Left renal pelvis (tissue), 4 donors: ENCODE data around the gene UPK1B. TPM values are rescaled to one million over a fixed set of nuclear protein-coding genes. Genes with fewer than 3 reads are reported as not detected.
"Not testable (repeated sequence)": the region's sequence is repeated elsewhere in the genome, so short reads cannot be mapped to it uniquely, and the experiment has no call there.

Experiments
- DNase-seq, 4 donors: peaks; one replicate each; pipeline ENCODE4 v3.0.0-alpha.2; 2013; ENCODE audit warnings: low read depth in 4 of 4, low spot score in 3 of 4
- polyA plus RNA-seq, 4 donors: library from polyadenylated mRNA; unstranded; fragments of 120-200 nt; gene quantifications; one replicate each; pipeline ENCODE4 v1.2.1, GENCODE V29; 2013; ENCODE audit not compliant: insufficient read length in 4 of 4

The UPK1B gene
- polyA plus RNA-seq, 4 donors: 0.26 to 18.9 (median 9.1) TPM

DNA sequence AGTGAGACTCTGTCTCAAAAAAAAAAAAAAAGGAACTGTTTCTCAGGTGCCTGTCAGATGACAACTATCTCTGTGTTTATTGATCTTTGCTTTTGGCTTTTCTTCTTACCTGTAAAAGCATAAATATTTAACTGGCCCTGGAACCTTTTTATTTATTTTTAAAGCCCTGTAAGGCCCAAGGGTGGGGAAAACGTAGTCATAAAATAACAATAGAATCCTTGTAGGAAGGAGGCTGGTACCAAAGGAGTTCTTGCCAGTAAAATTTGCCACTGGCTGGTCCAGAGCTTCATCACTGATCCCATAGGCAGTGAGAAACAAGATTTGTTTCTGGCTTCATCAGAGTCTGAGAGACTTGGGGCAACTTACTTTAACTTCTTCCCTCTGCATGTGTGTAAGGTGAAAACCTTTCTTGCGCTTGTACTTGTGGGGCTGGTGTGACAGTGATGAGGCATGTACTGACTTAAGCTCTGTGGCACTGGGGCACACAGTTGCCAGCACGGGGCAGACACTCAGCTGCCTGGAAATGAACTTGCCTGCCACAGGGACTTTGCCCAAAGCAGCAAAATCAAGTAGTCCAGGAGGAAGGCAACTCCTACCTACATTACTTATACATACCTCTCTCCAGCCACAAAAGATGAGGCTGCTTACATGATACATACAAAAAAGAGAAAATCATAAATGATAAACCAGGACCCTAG lies 47.7 kb downstream of the UPK1B start:
- no peak for DNase-seq

GRCh38 chr3:119221779-119222320 lies 48.5 kb downstream of the UPK1B start:
- no peak for DNase-seq

GRCh38 chr3:119222391-119222790 lies 49.0 kb downstream of the UPK1B start:
- DNase-seq: no peak

DNA sequence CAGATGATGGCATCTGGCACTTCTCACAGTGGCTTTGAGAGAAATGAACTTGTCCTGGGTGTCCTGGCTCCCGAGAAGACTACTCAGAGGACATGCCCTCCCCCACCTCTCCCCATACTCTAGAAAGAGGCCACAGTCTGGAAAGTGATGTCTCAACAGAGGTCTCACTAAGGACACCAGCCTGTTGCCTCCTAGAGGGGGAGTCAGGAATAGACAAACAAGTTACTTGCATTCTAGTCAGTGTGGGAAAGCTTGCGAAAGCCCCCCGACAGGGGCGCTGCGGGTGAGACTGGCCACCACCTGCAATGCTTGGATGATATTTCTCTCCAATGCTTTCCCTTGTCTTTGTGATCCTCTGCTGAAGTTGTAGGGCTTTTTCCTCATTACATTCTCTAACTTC lies 50.1 kb downstream of the UPK1B start:
- no peak for DNase-seq

- no peak for DNase-seq
These were observed 51.7 kb downstream of the UPK1B start for GRCh38 chr3:119225121-119225520.

- no peak for DNase-seq
These were observed 53.9 kb downstream of the UPK1B start for GRCh38 chr3:119227070-119227850.

DNA sequence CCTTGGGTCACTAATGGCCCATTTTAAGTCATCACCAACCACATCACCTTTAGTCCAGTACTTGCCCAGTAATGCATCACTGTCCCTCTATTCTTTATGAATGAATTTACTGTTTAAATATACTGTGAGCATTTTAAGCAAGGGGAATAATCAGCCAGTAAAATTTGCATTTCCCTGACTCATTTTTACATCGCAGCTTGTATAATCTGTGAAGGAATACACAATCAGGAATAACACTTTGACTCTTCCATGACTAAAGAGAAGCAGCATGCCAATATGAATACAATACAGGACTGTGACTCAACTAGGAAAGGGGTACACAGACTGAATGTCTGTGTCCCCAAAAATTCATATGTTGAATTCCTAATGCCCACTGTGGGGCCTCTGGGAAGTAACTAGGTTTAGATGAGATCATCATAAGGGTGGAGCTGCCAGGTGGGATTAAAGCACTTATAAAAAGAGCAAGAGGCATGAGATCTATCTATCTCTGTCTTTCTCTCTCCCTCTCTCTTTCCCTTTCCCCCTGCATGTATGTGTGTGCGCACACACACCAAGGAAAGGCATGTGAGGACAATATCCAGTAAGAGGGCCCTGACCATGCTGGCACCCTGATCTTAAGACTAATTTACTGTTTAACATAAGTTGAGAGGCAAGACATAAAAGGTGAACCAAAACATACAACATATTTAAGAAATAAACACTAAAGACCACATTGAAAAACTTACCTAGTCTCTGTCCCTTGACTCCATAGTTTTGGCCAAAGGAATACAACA lies 55.2 kb downstream of the UPK1B start:
- no peak for DNase-seq

DNA sequence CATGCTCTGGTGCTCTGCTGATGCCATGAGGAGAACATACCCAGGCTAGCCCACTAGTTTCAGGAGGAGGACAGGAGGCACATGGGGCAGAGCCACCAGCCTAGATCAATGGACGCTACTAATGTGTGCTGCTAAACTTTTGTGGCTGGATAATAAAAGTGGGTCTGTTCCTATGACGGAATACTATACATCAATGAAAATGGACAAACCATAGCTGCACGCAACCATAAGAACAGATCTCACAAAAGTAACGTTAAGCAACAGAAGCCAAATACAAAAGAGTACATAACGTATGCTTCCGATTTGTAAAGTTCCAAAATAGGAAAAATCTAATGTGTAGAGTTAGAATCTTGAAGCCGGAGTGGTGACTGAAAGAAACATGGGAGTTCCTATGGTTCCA lies 55.8 kb downstream of the UPK1B start:
- DNase-seq: no peak

- DNase-seq: no peak
These were observed 56.7 kb downstream of the UPK1B start for GRCh38 chr3:119230071-119230470.

DNA sequence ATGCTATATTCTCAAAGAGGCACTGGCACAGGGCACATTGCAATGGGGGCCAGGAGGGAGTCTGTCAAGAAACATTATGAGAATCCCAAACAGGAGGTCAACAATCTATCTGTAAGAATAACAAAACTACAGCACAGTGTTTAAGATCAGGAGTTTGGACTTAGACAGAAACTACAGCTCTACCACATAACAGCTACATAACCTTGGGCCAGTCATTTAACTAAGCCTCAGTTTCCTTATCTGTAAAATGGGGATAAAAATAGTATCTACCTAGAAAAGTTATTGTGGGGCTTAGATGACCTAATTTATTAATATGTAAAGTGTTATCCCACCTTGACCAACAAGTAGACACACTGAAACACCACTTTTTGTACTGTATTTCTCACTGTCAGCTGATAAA lies 57.3 kb downstream of the UPK1B start:
- no peak for DNase-seq

- no peak for DNase-seq
These were observed 61.2 kb downstream of the UPK1B start for GRCh38 chr3:119234610-119235009.

GRCh38 chr3:119235151-119235550 lies 61.8 kb downstream of the UPK1B start:
- no peak for DNase-seq

DNA sequence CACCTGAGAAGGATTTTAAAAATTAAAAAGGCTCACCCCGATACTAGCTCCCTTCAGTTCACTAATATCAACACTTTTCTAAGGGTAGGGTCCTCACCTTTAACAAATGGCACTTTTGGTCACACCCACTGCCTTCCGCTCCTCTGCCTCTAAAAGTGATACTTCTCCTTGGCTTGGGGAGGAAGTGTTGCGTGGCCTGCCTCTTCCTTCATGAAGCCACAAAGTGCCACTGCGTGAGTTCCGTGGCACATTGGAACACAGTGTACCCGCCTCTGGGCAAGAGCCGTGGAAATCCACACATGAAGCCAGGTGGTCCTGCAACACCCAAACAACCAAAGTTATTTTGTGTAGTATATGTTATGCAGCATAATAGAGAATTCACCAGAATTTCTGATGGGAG lies 63.4 kb downstream of the UPK1B start:
- DNase-seq: no peak

DNA sequence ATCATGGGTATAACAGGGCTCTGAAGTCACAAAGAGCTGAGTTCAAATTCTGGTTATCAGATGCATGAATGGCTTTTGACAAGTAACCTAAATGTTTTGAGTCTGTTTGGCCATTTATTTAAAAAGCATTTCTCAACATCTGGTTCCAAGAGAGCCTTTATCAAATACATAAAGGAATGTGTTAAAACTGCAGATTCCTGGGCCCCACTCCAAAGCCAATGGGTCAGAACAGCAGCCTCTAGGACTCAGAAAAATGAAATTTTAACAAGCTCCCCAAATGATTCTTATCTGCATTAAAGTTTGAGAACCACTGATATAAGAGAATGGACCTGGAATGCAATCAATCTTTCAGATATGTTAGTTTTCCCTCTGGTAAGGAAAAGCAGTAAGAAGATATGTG lies 63.9 kb downstream of the UPK1B start:
- DNase-seq: no peak

DNA sequence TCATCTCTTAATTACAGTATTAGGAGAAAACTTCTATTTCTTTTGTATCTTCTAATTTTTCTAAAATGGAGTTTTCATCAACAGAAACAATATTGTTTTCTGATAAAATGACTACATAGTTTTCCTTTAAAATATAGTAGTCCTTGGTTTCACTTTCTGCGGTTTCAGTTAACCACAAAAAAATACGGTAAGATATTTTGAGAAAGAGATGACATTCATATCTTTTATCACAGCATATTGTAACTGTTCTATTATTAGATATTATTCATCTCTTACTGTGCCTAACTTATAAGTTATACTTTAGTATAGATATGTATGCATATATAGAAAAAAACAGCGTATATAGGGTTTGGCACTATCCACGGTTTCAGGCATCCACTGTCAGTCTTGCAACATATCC lies 65.0 kb downstream of the UPK1B start:
- DNase-seq: no peak

DNA sequence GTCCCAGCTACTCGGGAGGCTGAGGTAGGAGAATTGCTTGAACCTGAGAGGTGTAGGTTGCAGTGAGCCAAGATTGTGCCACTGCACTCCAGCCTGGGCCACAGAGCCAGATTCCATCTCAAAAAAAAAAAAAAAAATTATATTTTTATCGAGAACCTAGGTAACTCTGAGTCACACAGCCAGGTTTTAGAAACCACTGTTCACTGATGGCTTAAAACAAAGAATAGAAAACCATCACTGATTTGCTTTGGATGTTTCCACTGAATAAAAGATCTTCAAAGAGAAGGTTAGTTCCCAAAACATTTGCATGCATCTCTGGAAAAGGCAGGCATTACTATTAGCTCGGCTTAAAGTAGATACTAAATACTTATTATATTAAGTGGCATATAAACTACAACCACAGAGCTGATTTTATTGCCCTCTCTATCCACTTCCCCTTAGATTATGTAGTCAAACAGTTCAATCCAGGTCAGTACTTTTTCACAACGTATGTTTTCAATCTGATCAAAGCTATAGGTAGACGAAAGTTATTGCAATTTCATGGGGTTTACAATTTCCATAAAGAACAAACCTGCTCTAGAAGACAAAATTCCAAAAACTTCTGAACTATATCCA lies 65.9 kb downstream of the UPK1B start:
- DNase-seq: no peak

GRCh38 chr3:119240101-119240590 lies 66.7 kb downstream of the UPK1B start:
- peak in 3 of 4 donors; percentile 43 to 48 (median 45) for DNase-seq

DNA sequence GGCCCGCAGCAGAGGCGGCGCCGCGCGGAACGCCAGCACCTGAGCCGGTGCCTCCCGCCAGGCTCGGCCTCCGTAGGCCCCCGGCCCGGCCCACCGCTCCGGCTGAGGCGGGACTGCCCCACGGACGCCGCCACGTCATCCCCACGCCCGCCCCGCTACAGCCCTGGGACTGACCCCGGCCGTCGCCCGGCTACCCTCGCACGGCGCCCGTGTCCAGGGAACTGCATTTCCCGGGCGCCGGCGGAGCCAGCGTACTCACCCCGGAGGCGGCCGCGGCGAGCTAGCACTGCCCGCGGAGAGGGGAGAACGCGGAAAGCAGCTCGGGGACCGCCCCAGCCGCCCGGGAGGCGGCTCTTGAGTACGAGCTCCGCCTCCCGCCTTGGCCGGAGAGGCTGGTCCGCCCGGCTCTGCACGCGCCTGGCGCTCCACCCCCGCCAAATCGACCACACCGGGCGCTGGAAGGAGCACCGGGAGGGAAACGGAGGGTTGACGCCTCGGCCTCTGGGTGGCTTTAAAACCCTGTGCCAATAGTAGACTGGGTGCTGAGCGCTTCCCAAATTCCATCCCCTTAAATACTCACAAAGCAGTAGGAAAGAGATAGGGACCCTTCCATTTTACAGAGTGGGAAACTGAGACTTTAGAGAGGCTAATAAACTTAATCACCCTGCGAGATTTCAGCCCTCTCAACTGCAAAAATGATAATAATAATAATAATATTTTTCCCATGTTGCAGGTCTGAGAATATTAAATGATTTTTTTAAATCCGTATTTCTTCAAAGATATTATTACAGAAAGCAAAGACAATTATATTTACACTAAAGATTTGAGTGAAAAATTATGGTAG lies 67.4 kb downstream of the UPK1B start, which contains the start of gene B4GALT4:
TSS of gene B4GALT4 (minus strand) at position 288 of the 844 bp plus-strand sequence. CDS start 10,779 bp downstream, outside the sequence.
- DNase-seq: peak; percentile 75 to 79 (median 78)

DNA sequence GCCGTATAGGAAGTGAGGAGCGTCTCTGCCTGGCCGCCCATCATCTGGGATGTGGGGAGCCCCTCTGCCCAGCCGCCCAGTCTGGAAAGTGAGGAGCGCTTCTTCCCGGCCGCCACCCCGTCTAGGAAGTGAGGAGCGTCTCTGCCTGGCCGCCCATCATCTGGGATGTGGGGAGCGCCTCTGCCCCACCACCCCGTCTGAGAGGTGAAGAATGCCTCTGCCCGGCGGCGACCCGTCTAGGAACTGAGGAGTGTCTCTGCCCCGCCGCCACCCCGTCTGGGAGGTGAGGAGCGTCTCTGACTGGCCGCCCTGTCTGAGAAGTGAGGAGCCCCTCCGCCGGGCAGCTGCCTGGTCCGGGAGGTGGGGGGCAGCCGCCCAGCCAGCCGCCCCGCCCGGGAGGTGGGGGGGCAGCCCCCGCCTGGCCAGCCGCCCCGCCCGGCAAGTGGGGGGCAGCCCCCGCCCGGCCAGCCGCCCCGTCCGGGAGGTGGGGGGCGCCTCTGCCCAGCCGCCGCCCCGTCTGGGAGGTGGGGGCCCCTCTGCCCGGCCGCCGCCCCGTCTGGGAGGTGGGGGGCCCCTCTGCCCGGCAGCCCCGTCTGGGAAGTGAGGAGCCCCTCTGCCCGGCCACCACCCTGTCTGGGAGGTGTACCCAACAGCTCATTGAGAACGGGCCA lies 69.1 kb downstream of the UPK1B start:
- DNase-seq: not testable (repeated sequence)
